CD4-positive, alpha-beta T cell treated with Interleukin-4 for 1 hour (primary cell): ENCODE measurements around the gene TARS2.

Experiments
- DNase-seq, 2 donors: peaks; one replicate each; pipeline ENCODE4 v3.0.0-alpha.2; 2020 to 2022

TARS2 gene

DNA sequence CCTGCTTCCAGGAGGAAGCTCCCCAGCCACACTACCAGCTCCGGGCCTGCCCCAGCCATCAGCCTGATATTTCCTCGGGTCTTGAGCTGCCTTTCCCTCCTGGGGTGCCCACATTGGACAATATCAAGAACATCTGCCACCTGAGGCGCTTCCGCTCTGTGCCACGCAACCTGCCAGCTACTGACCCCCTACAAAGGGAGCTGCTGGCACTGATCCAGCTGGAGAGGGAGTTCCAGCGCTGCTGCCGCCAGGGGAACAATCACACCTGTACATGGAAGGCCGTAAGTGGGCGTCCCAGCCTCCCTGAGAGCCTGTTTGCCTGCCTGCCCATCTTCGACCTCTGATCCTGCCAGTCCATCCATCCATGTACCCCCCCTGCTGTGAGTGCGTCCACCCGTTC, 24.3 kb downstream of the TARS2 start:
- DNase-seq, result no peak

DNA sequence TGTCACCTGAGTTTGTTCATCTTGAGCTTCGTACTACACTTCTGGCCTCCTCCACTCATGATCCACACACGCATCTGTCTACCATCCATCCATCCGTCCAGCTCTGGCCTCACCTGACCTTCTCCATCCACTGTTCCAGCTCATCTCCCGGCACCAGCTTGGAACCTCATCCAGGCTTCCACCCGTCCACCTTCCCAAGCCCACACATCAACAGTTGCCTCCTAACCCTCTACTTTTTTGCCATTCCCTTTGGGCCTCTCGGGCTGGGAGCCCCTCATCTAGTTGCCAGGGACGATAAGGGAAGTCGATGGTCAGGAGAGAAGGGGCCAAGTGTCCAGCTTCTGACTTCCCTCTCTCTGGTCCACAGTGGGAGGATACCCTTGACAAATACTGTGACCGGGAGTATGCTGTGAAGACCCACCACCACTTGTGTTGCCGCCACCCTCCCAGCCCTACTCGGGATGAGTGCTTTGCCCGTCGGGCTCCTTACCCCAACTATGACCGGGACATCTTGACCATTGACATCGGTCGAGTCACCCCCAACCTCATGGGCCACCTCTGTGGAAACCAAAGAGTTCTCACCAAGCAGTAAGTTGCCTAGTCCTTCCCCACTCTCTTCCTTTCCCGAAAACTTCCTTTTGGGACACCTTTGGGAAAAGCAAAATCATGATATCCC, 24.9 kb downstream of the TARS2 start:
- no peak for DNase-seq

DNA sequence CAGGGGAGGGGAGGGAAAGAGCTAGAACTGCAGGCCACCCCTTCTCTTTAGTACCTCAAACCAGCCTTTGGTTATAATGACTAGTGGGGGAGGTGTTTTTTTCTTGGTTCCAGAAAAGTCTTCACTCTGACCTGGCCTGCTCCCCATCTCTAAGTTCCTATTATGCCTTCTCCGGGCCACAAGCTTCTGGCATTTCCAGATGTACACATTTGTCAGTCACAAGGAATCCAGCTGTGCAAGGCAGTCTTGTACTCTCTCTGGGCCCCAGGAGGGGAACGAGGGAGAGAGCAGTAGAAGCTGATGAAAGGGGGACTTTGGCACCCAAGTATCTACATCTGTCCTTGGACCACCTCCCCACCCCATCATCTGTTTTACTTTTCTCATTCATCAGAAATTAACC, 25.6 kb downstream of the TARS2 start:
- DNase-seq, result no peak

DNA sequence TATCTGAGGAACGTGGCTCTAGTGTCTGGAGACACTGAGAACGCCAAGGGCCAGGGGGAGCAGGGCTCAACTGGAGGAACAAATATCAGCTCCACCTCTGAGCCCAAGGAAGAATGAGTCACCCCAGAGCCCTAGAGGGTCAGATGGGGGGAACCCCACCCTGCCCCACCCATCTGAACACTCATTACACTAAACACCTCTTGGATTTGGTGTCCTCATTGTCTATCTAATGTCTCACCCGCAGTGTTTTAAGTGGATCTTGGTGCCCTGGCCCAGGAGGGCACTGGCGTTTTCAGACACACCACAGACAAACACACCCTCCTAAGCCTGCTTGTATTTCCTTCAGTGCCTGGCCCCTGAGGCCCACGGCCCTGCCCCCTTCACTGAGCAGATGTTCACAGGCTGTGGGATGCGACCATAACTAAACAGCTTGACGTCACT, 26.2 kb downstream of the TARS2 start:
- no peak for DNase-seq

DNA sequence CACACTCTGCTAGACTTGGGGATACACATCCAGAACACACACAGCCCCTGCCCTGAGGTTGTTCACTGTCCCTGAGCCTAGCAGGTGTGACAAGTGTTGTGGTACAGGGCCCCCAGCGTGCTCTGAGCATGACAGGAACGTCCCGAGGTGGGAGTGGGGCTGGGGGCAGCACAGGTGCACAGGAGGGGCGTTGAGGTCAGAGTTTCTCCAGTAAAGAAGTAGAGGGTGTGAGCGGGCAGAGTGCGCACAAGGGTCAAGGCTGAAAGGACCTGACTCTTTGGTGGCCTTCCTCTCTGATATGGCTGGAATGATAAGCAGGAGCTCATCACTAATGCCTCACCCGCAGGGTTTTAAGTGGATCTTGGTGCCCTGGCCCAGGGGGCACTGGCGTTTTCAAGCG, 27.0 kb downstream of the TARS2 start:
- no peak for DNase-seq

DNA sequence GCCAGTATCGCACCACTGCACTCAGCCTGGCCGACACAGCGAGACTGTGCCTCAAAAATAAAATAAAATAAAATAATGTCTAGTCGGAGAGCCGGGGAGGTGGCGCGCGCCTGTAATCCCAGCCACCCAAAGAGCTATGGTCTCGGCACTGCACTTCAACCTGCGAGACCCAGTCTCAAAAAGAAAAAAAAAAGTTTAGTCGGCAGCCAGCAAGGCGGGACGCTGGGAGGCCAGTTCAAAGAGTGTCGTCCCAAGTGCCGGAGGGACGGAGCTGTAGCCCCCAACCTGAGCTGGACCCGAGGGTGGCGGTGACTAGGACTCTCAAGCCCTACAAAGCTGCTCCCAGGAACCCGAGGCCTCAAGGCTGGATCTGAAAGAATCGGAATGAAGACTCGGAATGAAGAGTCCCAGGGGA, 27.7 kb downstream of the TARS2 start:
- DNase-seq, result no peak

DNA sequence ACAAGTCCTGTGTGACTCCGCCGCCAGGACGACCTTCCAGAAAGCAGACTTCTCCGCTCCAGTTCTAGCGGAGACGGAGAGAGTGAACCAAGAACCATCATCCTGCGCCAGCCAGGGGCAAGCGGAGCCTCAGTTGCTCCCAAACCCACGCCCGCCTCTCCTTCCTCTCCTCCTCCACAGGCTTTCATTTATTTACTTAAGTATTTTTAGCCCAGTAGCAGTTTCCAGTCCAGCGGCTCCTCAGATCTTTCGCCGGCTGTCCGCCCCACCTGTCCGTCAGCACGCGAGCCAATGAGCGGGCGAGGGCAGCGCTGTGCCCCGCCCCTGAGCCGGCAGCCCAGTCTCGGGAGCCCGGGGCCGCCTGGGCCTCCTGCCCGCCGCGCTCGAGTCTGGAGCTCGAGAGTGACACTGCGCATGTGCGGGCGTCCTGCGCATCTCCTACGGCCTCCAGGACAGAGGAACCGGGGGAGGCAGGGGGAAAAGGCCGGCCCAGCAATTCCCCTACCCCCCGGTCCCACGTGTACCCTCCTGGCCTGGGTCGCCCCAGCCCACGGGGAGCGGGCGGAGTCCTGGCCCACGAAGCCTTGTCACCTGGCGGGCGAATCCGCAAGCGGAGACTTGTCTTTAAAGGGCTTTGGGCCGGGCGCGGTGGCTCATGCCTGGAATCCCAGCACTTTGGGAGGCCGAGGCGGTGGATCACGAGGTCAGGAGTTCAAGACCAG, 28.3 kb downstream of the TARS2 start, which contains the start of gene FALEC:
TSS of gene FALEC (plus strand) at position 425 of the 722 bp plus-strand sequence.
- peak; percentile 93 to 94 for DNase-seq

DNA sequence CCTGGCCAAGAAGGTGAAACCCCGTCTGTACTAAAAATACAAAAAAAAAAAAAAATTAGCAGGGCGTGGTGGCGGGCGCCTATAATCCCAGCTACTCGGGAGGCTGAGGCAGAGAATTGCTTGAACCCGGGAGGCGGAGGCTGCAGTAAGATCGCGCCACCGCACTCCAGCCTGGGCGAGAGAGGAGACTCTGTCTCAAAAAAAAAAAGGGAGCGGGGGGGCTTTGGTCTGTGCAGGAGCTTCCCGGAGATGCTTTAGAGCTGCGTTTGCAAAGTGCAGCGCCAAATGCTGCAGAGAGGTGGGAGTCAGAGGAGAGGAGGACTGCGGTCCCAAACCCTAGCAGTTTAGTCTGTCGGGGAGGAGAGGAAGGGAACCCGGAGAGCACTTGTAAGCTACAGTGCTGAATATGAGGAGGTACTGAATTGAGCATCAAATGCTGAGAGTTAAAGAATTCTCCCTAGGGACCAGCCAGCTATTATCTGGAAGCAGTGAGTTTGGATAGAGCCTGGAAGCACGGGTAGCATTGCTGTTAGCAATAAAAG, 28.9 kb downstream of the TARS2 start:
- no peak for DNase-seq

DNA sequence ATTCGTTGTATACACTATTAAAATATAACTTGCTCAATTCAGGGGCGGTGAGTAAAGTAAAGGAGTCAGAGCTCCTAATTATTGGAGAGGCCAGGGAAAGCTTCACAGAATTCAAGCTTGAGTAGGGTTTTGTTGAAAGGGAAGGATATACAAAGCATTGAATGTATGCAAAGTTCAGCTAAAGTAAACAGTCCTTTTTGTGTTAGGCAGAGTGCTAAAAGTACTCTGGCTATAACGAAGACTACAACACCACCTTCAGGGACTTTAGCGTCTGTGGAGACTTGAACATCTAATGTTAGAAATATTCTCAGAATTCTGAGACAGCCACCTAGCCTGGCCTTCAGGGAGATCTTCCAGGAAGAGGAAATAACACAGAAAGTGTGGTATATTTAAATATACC, 29.4 kb downstream of the TARS2 start:
- DNase-seq, result peak in 1 of 2 donors; percentile 10

DNA sequence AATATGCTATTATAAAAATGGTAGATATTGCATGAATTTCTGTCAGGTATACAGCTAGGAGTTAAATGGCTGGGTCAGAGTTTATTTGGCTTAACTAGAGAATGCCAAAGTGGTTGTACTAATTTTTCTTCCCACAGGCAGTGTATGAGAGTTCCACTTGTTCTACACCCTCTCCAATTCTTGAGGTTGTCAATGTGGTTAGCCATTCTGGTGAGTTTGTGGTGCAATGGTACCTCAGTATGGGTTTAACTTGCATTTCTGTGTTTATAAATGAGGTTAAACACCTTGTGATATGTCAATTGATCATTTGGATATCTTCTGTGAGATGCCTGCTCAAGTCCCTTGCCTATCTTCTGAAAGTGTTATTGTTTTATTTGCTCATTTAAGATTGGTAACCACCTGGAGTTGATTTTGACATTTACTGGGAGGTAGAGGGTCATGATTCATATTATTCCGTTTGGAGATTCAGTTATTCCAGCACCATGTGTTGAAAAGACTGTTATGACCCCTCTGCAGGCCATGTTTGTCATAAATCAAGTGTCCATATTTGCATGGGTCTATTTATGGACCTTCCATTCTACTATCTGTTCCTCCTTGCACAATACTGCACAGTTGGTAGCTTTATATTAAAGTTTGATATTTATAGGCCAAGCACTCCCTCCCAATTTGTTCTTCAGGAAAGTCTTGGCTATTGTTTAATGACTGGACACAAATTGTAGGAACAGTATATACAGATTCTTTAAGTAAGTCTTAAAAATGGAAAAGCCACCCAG, 34.2 kb downstream of the TARS2 start:
- no peak for DNase-seq

DNA sequence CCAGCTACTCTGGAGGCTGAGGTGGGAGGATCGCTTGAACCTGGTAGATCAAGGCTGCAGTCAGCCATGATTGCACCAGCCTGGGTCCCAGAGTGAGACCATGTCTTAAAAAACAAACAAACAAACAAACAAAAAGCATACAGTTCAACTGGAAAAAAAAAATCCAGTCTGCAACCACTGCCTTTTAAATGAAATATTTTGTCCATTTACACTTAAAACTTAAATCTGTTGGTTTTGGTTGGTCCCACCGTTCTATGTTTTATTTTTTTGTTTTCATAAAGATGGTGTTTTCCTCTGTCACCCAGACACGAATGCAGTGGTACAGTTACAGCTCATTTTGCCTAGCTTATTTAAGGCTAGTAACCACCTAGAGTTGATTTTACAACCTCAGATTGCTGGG, 38.1 kb downstream of the TARS2 start:
- DNase-seq, result no peak

DNA sequence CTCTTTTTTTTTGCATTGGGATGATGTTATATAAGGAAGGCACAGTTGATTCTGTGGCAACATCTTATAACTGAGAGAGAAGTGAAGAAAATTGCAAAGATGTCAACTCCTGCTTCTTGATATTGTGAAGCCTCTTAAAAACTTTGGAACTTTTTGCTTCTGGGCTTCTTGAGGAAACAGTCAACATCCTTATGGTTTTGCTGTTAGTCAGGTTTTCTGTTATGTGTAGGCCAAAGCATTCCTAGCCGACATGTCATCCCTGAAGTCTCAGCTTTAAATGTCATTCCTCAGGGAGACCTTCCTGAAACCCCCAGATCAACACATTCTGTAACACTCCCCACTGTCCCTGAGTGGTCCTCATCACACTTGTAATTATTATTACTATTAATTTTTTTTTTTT, 41.0 kb downstream of the TARS2 start:
- no peak for DNase-seq

DNA sequence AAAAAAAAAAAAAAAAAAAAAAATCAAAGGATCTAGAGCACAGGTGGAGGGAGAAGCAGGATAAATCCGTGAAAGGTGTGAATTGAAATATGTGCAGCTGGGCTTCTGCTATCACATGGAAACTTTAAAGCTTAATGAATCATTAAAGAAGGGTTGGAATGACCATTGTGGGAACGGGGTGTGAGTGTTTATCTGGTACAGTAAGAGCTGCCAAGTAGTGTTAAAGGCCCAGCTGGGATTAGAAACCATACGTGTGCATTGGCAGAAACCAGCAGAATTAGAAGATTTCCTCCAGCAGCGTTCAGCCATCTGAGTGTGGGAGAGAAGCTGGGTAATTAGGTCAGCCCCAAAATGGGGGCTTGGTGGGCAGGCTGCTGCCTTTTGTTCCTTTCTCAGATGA, 41.8 kb downstream of the TARS2 start:
- no peak for DNase-seq

DNA sequence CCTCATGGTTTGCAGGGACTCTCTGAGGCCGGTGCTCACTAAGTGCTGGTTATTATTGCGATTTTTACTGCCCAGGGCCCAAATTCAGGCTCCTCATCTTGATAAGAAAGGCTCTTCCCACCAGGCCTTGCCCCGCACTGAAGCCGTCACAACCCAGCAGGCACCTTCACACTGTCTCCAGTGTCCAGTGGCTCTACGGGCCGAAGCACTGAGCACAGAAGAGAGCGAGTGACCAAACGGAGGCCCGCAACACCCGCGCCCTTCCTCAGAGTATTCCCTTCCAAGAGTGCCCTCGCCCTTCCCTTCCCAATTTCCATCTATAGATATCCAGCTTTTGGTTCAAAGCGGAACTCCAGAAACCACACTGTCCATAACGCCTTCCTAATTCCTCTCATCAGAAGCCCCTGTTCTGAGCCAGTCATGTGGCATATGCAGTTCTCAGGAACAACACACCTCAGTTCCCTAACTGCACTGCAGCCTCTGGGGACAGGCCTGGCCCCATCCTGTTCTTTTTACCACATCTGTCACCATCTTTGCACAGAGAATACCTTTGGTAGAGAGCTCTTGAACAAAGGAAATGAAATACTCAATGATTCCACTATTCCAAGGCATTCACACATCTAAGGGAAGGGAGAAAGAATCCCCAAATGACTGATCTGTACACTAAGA, 43.4 kb downstream of the TARS2 start:
- DNase-seq, result no peak

DNA sequence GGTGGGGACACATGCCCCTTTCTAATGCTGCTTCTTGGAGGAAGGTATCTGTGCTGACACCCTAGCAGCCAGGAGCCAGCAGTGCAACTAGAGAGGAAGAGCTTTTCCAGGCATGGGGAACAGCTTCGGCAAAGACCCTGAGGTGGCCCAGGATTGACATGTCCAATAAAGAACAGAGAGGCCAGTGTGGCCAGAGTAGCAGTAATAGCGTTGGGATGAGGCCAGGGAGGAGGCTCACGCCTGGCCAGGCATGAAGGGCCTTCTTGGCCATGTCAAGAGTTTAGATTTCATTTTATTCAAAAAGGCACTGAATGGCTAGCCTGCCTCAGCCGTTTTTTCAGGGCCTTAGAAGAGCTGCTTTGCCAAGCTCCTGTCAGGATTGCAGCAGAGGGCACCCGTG, 45.6 kb downstream of the TARS2 start:
- no peak for DNase-seq

DNA sequence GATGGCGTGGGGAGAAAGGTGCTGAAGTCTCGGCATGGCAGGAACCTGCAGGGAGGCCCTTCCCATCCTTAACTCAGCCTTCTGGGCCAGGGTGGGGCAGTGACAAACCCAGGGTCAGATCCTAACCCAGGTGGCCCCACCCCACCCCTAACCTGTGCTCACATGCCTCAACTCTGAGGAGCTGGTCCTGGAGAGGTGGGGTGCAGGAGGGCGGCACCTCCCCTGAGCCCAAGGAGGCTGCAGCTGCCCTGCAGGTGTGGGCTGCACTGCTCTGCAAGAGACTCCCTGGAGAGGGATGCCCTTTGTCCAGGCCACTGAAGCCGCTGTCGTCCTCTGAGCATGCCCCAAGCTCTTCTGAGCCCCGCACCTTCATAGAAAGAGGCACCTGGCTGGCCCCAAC, 46.8 kb downstream of the TARS2 start:
- DNase-seq, result no peak

DNA sequence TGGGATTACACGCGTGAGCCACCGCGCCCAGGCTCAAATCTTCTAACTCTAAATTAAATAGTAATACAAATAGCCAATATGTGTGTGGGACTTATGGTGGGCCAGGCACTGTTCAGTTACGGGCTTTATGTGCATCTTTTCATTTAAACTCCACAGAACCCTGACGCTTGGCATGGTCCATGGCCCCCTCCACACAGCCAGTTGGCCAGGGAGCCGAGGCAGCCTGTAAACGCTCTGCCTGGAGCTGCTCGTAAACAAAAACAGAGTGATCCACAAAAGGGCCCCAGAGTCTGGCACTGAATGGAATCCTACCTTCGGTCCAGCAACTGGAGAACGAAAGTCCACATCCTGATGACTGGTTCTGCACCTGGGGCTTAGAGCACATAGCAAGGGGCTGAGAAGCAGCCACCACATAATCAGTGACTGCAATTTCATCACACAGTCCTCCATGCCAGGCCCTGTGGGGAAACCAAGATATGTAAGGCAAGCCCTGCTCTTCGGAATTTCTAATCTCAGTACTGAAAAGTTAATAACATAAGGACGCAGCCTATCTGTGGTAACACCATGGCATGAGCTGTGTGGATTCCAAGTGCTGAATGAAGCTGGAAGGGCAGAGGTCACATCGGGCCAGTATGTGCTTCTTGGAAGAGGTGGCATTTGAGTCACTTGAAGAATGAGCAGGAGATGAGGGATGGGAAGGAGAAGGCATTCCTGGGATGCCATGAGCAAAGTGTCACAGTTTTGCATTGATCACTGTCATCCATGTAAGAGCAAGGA, 48.5 kb downstream of the TARS2 start:
- DNase-seq, result no peak

DNA sequence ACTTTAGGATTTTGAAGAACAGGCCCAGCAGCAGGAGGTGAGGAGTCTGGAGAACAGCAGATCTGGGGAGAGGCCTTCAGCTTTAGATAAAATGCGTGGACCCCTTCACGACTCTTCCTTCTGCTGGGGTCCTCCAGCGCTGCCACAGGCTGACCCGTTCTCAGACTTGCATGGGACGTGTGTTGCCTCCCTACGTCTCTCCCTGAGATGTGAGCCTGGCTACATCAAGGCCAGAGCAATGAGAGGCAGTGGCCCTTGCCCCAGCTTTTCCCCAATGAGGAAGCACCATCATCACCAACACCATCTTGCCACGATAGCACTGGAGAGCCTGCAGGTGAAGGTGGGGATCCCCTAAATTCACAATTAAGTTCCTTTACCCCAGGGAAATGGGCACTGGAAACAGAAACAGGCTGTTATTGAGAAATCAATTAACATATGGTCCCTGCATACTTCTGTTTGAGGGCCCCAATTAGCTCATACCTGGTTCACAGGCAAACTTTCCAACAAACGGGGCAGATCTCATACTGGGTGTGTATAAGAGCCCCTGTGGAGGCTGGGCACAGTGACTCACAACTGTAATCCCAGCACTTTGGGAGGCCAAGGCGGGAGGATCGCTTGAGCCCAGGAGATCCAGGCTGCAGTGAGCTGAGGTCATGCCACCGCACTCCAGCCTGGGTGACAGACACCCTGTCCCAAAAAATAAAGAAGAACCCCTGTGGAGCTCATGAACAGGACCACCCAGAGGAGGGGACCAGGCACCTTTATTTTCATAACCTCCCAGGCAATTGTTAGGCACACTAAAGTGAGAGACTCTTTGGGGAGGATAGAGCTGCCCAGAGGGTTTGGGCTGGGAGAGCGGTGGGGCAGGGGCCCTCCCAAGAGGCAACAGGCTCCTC, 49.9 kb downstream of the TARS2 start:
- no peak for DNase-seq

DNA sequence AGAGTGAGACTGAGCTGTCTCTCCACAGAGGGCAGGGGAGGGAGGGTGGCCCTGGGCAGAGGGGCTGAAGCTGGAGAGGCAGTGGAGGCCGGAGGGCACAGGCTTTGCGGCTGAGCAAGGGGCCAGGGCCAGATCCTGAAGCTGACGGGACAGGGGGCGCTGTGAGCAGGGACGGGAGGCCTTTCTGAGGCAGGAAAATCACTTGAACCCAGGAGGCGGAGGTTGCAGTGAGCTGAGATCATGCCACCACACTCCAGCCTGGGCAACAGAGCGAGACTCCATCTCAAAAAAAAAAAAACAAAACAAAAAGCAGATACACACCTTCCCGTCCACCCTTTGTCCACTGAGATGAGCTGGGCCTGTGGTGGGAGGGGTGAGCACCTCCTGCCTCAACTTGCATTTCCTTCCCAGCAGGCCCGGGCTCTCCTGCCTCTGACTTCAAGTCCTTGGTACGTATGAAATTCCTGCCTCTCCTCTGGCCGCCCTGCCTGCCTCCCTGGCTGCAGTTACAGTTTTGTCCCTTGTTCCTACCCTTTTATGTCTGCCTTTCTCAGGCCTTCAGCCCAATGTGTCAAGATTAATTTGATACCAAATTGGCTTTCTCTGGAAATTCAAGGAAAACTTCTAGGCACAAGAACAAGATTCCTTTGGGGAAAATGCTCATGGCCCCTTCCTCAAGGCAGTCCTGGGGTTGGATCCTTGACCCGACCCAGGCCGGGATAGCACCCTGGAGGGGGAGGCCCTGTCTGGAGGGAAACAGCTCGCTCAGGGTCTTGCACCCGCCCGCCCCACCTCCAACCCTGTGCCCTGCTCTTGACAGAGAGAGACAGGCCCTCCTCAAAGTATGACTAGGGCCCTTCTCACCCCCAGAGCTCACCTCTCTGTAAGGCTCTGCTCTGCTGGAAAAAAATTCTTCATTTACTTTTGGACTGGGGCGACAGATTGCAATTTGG, 50.8 kb downstream of the TARS2 start:
- DNase-seq, result no peak
